ENCODE data around the gene CDCA7.
"Not testable (repeated sequence)": the region's sequence is repeated elsewhere in the genome, so short reads cannot be mapped to it uniquely, and the experiment has no call there.

Gene CDCA7

DNA sequence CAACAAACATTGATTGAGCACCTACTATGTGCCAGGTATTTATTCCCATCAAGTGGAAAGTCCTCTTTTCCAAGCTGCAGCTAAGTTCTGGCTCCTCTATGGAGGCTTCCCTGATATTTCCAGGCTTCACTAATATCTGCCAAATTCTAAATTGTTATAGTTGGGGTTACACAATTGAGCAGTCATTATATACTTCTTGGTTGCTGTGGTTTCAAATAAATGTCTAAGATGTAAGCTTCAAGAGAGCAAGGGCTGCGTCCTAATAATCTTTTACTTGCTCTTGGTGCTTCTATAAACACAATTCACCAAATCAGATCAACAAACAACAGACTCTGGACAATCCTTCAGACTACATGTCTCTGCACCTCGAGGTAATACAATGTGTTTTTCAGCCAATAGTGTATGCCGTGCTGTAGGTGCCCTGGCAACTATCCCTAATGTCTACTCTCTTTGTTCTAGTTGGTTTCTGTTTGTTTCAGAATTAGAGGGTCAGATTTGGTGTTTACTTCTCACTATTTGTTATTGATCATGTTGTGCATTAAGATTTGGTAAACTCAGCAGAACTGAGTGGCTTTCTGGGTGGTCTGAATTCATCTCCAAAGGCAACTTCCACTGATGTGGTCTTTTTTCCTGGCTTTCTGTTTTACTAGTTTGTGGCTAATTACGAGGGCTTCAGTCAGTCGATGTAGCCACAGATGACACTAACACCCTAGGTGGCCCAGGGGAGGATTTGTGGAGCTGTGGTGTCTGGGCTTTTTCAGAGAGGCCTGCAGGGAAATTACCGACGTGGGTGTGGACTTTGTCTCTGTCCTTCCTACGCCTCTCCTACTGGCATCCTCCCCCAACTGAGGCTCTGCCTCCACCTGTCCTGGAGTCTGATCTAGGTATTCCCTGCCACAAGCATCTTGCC, 50.4 kb downstream of the CDCA7 start:
- DNase-seq: no peak

DNA sequence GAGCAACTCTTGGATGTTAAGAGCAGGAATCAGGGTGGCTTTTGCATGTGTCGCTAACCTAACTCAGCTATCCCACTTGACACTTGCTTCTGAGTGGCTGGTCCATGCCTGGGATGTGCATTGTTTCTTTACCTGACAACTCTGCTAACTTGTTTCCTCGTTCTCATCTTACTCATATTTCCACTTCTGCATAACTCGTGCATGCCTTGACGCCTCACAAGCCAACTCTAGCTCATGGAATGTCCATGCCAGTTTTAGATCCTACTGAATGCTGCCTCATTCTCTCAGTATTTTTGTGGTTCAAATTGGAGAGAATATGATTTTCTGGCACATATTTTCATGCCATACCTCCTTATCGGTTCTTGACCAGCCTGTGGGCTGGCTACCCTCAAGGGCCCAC, 52.5 kb downstream of the CDCA7 start:
- DNase-seq: no peak

DNA sequence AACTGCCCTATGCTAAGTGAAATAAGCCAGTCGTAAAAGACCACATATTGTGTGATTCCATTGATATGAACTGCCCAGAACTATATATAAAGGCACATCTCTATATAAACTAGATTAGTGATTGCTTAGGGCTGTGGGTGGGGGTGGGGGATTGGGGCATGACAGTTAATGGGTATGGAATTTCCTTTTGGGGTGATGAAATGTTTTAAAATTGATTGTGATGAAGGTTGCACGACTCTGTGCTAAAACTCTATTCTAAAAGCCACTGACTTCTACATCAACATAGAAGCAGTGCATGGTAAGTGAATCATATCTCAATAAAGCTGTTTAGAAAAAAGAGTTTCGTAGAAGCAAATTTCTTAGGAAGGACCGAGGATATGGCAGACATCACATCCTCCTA, 53.0 kb downstream of the CDCA7 start:
- DNase-seq: no peak

DNA sequence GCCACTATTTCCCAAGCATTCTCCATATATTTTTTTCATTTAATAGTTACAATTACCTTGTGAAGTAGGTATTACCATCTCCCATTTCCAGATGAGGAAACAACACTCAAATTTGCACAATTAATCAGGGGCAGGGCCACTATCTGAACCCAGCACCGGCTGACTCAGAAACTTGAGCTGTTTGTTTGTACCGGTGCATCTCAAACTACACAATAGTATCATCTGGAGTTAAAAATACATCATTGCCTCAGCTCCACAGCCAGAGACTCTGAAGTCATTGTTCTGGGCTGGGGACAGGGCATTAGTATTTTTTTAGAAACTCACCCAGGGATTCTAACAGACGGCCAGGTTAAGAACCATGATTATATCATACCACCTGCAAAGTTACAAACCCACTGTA, 55.9 kb downstream of the CDCA7 start:
- no peak for DNase-seq

DNA sequence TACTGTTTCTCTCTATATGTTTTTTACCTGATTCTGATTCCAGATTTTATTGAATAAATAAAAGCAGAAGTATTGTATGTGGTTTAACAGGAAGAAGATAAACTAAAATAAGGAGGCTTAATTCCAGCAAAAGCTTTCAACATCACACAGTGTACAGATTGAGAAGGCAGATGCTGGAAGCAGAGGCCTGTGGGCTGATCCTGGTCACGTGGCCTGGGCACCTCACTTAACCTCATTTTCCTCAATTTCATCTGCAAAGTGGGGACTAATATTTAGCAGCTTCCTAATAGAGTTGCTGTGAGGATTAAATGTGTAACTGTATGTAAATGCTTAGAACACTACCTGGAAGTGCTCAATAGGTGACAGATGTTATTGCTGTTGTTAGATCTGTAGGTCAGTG, 58.0 kb downstream of the CDCA7 start:
- no peak for DNase-seq

DNA sequence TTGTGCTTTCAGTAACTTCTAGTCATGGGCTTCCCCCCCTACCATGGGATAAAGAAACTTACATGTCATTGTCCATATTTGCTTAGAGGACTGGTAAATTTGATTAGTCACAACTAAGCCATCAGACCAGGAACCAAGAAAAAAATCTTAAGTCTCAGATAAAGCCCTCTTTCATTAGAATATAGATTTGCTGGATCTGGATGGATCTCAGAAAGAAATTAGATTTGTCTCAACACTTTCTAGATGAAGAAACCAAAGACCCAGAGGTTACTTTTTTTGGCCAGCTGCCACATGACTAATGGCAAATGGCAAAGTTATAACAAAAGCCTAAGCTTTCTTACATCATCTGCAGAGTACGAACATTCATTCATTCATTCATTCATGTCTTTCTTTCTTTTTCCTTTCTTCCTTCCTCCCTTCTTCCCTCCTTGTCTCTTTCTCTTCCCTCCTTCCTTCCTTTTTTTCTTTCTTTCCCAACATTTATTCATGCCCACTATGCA, 60.2 kb downstream of the CDCA7 start:
- no peak for DNase-seq

DNA sequence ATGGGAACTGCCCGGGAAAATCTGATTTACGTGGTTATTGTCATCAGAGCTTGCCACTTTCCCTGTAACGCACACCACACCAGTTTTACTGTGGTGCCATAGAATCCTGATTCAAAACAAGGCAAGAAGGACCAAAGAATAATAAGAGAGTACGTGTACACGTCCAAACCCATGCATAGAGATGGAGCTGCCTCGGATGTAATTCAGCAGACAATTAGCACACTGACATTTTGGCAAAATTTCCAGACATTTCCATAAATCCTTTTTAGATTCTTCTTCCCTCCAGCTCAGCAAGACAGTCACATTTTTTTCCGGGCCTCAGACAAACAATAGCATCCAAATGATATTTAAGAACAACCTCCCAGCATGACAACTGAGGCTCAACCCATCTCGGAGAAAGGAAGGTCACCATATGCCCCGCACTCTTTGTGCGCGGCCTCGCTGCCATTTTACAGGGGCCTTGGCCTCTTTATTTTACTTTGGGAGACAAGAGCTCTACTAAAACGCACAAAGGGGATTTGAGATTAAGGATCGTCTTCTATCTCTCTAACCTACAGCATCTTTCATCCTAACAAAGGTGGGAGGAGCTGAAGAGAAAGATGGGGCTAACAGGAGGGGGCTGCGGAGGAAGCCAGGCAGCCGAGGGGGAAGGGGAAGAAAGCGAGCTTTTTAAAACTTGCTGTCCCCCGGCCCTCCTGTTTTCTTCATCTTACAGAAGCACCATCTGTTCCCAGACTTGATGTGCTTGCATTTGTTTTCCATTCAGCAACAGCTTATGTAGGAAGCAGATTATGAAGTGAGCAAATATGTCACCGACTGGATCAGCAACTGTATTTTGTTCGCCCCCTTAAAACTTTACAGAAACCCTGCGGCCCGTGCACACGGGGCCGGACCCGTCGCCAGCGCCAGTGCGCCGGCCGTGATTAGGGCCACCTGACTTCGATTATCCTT, 61.0 kb downstream of the CDCA7 start:
- DNase-seq: no peak

DNA sequence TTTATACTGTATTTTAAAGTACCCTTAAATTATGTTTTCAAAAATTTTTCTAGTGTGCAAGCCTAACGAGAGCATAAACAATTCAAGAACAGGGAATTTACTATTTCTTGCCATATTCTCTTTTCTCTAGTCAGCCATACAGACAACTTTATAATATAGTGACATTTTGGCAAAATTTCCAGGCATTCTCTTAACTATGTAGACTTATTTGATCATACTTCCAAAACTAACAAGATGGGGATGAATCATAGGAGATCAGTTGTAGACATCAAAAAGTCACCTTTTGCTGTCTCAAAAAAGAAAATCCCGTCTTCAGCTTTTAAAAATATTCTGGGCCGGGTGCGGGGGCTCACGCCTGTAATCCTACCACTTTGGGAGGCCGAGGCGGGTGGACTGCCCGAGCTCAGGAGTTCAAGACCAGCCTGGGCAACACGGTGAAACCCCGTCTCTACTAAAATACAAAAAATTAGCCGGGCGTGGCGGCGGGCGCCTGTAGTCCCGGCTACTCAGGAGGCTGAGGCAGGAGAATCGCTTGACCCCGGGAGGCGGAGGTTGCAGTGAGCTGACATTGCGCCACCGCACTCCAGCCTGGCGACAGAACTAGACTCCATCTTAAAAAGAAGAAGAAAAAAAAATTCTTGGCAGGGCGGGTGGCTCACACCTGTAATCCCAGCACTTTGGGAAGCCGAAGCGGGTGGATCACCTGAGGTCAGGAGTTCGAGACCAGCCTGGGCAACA, 61.9 kb downstream of the CDCA7 start:
- DNase-seq: not testable (repeated sequence)

DNA sequence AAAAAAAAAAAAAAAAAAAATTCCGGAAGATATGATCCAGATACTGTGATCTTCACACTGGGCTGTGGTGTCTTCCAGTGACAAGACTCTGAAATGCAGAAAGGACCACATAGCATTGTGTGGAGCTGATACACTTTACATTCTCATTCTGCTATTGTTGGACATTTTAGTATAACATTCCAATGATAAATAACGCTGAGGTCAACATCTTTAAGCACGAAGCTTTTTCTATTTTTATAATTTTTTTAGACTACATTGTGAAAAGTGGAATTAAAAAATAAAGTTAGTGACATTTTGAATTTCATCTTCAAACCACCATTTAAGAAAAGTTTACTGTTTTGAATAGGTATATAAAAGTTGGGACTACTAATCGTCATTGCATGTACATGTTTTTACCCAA, 62.7 kb downstream of the CDCA7 start:
- DNase-seq: no peak

DNA sequence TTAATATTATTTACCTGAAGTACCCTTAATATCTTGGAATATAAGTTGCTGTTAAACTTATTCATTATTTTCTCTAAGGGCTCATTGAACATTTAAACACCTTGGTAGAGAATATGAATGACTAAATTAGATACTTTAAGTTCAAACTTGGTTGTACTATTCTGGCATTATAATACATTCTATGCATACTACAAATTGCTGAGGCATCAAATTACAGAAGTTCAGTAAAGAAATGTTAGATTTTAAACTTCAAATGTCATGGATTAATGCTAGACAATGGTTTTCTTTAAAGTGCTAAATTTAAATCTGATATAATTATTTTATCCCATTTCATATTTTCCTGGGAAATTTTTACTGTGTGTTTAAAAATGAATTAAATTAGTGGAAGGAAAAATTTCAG, 63.1 kb downstream of the CDCA7 start:
- no peak for DNase-seq

Measured in activated CD4-positive, alpha-beta T cell treated with anti-CD3 and anti-CD28 coated beads for 48 hours (primary cell).